D721Med (cell line): ENCODE data around the gene GPR39.

Experiments used
- DNase-seq: peaks from one replicate; pipeline ENCODE4 v3.0.0; 2011; ENCODE audit warnings: low spot score; ENCODE audit not compliant: insufficient read length
- FAIRE-seq: peaks from 2 replicates; lab custom pipeline; 2011; peaks lifted over from hg19 to GRCh38; lab: Jason Lieb, UNC
- CTCF ChIP-seq: IDR thresholded peaks from 2 replicates; pipeline ENCODE4 v1.5.1; 2012; ENCODE audit warnings: mild to moderate bottlenecking, control low read depth; ENCODE audit not compliant: insufficient read depth; ENCODE audit errors: missing control alignments

GPR39 gene

GRCh38 chr2:132557694-132558093, 141.1 kb downstream of the GPR39 start:
- TF ChIP-seq CTCF: no peak
- DNase-seq: no peak
- no peak for FAIRE-seq

GRCh38 chr2:132559326-132559725, 142.7 kb downstream of the GPR39 start:
- no peak for FAIRE-seq

GRCh38 chr2:132559921-132560320, 143.3 kb downstream of the GPR39 start:
- no peak for DNase-seq
- TF ChIP-seq CTCF: no peak
- no peak for FAIRE-seq

More at GRCh38 chr2:132559326-132559725, 142.7 kb downstream of the GPR39 start:
- no peak for DNase-seq
- TF ChIP-seq CTCF: no peak

- TF ChIP-seq CTCF: no peak
- DNase-seq (no peak), FAIRE-seq (no peak)
These were observed 144.0 kb downstream of the GPR39 start for GRCh38 chr2:132560562-132560961.

- no peak for DNase-seq
- TF ChIP-seq CTCF: no peak
- FAIRE-seq: no peak
These were observed 145.6 kb downstream of the GPR39 start for GRCh38 chr2:132562245-132562644.

GRCh38 chr2:132564065-132564464, 147.5 kb downstream of the GPR39 start:
- TF ChIP-seq CTCF: no peak
- DNase-seq (no peak), FAIRE-seq (no peak)

GRCh38 chr2:132566379-132566778, 149.8 kb downstream of the GPR39 start:
- no peak for TF ChIP-seq CTCF
- DNase-seq (no peak), FAIRE-seq (no peak)
